ENCODE results near the gene FAF1.

The FAF1 gene

DNA sequence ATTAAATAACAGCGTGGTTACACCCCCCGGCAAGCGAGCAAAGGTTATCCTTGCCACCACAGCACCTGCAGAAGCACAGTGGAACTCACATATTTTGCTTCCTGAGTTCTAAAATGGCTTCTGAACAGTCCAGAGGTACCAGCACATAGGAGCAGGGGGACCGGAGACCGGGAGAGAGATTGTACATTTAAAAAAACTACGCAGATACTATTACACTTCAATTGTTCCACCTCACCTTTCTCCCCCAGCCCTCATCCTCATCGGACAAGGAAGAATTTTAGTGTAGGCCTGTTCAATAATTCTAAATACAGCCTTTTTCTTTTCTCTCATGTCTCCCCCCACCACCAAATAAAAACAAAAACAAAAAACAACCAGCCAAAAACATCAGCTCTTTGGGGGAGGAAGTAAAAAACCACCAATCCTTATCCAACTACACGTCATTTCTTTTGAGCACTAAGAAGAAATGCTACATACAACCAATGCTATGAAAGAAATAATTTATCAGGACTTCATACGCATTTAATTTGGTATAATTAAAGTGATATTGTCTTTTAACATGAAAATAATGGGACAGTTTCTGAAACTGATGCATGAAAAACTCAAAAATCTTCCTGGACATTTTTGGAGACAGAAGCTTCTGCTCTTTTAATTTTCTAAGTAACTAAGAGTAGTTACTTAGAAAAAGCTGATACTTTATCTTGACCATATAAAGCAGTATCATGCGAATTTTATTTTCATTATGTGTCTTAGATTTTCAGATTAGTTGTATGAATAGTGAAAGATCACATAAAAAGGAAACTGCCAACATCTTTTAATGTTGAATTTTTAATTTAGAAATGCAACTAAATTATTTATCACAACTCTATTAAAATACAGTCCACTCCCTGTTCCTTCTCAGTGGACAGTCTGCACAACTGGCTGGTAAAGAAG lies 19.1 kb upstream of the FAF1 start:
- DNase-seq (ENCODE audit: low read depth), result no peak
- H3K4me3 ChIP-seq (ENCODE audit: low read depth, low read length), result peak overlapping the region; percentile 79

DNA sequence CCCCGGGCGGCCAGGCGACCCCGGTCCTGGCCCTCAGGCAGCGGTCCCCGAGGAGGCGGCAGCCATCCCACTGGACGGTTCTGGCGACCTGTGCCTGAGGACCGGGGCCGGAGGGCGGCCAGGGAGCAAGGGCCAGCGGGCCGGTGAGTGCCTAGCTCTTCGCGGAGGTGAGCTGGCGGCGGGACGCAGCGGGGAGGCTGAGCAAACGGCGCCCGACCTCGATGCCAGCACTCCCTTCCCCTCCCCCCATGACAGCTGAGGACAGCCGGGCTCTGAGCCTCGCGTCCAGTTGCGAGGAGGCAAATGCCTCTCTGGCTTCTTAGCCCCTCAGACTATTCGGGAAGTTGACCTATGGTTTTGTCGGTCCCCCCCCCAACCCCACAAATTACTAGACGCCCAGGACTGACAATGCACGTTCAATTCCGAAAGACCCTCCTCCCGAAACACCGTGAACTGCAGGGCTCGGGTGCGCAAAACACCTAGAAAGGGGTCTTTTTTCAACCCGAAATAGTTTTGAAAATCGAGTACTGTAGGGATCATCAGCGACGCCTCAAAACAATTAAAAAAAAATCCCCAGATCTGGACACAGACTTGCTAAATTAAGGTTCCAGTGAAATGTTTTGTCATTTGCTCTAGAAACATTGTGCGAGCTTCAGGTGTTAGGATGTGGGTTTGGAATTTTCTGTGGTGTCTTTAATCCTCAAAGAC lies 18.2 kb upstream of the FAF1 start:
- H3K4me3 ChIP-seq (ENCODE audit: low read depth, low read length), result peak overlapping the region; percentile 79
- DNase-seq (ENCODE audit: low read depth), result no peak

DNA sequence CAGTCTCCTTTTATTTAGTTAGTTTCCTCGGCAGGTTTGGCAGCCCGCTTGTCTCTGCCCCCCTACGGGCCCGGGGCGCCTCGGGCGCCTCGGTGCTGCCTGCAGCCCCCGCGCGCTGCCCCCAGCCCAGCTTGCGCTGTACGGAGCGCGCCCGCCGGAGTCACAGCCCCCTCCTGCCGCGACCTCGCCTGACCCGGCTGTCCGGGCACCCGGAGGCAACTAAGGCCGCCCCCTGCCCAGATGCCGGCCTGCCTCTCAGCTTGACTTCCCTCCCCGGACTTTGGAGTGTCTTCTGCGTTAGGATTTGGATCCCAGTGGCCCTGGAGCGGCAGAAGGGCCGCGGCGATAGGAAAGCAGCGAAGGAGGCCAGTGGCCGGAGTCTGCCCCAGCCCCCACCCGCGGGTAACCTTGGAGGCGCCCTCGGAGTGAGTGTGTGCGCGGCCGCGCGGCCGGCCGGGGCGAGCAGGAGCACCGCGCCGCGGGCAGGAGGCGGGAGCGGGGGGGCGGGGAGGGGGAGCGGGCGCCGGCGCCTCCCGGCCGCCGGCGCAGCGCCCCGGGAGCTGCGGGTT lies 17.6 kb upstream of the FAF1 start:
- H3K4me3 ChIP-seq (ENCODE audit: low read depth, low read length), result peak overlapping the region; percentile 79
- no peak for DNase-seq (ENCODE audit: low read depth)

DNA sequence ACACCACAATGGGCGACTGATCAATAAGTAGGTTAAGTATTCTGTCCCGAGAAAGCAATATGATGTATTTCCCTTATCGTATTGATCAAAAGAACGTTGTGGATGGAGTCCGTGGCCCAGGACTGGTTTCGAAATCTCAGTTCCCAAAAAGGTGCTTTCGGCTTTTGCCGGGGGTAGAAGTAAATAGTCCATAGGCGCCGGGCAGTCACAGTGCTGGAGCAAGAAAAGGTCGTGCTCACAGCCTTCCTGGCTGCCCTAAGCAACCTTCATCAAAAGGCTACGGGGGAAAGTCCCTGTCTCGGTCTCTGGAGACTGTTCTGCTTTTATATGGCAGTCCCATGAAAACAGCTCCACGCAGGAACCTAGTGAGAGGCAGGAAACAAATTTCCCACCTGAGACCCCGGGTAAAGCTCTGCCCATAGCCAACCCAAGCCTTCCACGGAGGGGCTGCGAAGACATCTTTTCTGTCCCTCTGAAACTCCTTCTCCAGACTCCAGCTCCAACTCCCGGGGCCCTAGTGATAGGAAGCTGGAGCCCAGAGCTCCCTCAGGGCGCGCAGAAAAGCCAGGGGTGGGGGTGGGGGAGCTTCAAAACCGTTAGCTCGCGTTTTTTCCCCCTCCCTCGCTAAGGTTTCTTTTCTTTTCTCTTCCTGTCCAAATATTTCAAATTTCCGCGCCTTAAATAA lies 17.0 kb upstream of the FAF1 start:
- no peak for DNase-seq (ENCODE audit: low read depth)
- peak overlapping the region; percentile 79 for H3K4me3 ChIP-seq (ENCODE audit: low read depth, low read length)

DNA sequence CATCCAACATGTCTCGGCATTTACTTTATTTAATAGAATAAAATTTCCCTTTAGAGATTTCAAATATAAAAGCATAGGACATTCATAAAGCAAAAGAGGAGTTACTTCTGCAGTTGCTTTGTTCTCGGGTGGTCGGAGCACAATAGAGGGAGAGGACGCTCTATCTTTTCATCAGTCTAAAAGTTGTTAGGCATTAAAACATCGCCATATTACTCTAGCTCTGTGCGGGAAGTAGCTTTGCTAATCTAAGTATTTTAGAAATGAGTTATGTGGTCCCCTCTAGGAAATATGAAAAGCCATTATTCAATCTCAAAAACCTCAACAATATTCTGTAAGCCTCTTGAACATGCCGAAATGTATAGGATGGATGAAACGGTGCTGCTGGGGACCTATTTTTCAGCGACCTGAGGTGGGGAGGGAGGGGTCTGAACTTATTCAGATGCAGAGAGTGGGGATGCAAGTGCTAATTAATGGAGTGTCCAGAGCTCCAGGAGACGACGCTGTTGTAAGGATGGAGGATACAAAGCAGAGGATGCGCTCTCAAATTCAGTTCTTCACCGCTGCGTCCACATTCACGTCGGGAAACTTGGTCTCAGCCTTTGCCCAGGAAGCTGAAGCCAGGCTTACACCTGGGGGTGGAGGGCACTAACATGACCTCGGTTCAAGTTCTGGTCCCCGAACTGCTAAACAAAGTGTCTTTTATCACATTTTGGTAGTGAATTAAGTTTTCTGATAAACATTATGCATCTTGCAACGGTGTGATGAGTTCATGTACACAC lies 16.2 kb upstream of the FAF1 start:
- H3K4me3 ChIP-seq (ENCODE audit: low read depth, low read length), result peak overlapping the region; percentile 79
- no peak for DNase-seq (ENCODE audit: low read depth)

DNA sequence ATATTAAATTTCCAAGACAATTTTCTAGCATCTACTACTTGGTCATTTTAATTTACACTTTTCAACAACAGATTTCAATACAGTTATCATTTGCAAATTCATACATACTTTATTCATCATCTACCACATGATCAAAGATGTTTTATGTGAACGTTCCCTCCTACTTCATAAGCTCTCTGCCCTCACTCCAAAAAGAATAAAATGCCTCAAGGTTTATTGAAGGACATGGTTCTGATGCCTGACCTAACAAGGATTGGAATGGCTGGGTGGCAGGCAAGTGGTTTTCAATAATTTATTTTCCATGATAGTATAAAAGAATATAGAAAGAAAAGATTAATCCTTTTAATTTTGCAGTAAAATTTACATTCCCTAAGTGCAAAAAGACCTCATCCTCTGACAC lies 15.4 kb upstream of the FAF1 start:
- no peak overlapping the region for H3K4me3 ChIP-seq (ENCODE audit: low read depth, low read length)
- no peak for DNase-seq (ENCODE audit: low read depth)

DNA sequence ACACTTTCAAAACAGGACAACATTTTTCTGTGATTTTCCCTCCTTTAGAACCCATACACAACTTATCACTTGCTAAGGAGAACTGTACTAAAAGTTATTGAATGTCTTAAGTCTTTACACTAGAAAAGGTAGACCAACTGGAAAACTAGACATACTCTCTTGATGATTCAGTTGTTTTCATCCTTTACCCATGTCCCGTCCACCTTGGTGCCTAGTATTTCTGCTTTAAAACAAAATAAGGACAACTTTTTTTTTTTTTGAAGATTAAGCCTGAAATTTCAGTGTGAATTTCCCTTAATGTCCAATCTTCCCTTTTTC lies 14.5 kb upstream of the FAF1 start:
- no peak for DNase-seq (ENCODE audit: low read depth)
- no peak overlapping the region for H3K4me3 ChIP-seq (ENCODE audit: low read depth, low read length)

DNA sequence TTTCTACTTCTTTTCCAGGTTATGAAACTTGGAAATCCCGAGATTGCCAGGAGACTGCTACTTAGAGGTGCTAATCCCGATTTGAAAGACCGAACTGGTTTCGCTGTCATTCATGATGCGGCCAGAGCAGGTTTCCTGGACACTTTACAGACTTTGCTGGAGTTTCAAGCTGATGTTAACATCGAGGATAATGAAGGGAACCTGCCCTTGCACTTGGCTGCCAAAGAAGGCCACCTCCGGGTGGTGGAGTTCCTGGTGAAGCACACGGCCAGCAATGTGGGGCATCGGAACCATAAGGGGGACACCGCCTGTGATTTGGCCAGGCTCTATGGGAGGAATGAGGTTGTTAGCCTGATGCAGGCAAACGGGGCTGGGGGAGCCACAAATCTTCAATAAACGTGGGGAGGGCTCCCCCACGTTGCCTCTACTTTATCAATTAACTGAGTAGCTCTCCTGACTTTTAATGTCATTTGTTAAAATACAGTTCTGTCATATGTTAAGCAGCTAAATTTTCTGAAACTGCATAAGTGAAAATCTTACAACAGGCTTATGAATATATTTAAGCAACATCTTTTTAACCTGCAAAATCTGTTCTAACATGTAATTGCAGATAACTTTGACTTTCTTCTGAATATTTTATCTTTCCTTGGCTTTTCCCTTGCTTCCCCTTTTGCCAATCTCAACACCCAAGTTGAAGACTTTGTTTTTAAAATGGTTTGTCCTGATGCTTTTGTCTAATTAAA lies 14.0 kb upstream of the FAF1 start:
- no peak overlapping the region for H3K4me3 ChIP-seq (ENCODE audit: low read depth, low read length)
- DNase-seq (ENCODE audit: low read depth), result no peak

DNA sequence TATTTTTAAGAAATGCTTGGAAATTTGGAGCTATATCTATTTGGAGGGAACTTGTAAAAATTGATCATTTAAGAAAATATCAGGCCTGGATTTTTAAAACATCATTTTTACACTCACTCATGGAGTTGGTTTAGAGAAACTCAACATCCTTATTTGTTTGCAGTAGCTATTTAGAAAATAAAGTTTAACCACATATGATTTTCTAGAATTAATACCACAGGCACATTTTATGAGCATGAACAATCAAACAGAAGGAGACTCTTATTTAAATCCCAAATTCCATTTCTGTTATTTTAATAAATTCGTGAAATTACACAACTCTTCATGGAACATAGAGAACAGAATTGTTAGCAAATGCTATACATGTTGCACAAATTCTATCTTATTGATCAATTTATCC lies 13.2 kb upstream of the FAF1 start:
- no peak for DNase-seq (ENCODE audit: low read depth)
- H3K4me3 ChIP-seq (ENCODE audit: low read depth, low read length), result no peak overlapping the region

DNA sequence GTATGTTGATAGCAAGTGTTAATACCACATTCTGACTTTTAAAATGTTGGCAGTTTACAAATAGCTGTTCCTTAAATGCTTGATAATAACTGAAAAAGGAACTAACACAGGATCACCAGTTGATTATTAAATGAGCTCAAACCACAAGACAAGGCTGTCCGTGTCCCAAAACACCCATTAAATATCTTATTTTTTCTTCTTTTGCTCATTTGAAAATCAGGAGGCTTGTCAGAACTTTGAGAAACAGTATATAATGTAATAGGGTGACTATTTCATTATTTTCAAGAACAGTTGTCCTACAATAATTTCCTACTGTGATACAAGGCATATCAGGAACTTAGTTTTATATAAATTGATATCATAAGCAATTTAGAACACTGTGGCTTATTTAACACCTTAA lies 12.7 kb upstream of the FAF1 start:
- DNase-seq (ENCODE audit: low read depth), result no peak
- H3K4me3 ChIP-seq (ENCODE audit: low read depth, low read length), result no peak overlapping the region

DNA sequence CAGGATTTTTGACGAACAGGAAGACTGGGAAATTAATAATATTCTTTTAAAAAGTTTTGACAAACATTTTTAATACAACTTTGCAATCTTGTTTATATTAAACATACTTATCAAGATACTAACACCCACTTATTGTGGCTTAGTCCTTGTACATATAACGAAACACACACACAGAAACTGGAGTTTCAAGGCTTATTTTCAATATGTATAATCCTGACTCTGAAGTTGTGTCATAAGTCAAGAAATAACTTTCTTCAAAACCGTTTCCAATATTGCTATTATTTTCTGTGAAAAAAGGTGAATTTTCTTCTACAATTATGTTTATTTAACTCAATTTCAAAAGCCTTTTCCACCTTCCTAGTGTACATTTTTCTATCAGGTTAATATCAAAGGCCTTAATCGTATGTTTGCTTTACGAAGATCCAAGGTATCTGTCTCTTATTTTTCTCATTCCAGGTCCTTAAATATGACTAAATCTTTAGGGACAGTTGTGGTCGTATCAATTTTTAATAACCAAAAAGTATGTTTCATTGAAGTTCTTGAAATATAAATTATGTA lies 11.8 kb upstream of the FAF1 start:
- H3K4me3 ChIP-seq (ENCODE audit: low read depth, low read length), result no peak overlapping the region
- no peak for DNase-seq (ENCODE audit: low read depth)

DNA sequence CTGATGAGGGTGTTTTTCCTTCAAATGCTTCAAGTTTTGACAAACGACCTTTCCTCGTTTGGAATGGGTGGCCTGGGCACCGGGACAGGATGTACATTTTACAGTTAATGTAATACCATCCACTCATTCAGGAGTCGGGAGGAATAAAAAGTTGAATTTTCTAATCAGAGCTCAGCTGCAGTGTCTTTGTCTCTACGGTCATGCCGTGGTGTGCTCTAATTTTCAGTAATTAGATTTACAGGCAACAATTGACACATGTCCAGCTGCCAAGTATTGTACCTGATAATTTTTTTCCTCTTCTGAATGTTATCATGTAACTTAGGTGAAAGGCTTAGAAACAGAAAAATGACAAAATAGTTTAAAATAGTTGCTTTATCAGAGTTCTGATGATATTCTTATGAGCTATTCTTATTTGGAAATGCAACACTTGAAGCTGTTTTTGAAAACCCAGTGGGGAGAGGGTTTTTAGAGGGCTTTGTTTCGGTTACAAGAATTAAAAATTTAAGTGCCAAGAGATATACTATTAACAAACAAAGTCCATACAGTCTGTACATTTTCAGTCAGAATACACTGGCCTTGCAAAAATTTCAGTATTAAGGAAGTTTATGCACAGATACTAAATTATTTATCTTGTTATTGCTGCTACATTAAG lies 11.0 kb upstream of the FAF1 start:
- DNase-seq (ENCODE audit: low read depth), result no peak
- H3K4me3 ChIP-seq (ENCODE audit: low read depth, low read length), result peak overlapping the region; percentile 90

DNA sequence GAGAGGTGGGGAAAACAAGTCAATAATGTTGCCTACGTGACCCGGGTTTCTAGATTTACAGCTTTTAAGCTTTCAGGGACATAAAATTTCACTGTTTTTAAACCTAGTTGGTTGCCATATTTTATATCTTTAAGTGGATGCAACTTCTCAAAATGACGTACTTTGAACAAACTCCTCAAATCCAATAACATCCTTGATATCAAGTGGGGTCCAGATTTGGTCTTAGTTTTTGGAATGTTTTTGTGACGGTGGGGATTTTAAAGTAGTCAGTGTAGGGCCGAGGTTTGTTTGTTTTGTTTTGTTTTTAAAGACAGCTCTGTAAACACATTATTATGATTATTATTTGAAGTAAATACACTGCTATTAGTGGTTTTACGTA lies 10.4 kb upstream of the FAF1 start:
- peak overlapping the region; percentile 90 for H3K4me3 ChIP-seq (ENCODE audit: low read depth, low read length)
- no peak for DNase-seq (ENCODE audit: low read depth)

DNA sequence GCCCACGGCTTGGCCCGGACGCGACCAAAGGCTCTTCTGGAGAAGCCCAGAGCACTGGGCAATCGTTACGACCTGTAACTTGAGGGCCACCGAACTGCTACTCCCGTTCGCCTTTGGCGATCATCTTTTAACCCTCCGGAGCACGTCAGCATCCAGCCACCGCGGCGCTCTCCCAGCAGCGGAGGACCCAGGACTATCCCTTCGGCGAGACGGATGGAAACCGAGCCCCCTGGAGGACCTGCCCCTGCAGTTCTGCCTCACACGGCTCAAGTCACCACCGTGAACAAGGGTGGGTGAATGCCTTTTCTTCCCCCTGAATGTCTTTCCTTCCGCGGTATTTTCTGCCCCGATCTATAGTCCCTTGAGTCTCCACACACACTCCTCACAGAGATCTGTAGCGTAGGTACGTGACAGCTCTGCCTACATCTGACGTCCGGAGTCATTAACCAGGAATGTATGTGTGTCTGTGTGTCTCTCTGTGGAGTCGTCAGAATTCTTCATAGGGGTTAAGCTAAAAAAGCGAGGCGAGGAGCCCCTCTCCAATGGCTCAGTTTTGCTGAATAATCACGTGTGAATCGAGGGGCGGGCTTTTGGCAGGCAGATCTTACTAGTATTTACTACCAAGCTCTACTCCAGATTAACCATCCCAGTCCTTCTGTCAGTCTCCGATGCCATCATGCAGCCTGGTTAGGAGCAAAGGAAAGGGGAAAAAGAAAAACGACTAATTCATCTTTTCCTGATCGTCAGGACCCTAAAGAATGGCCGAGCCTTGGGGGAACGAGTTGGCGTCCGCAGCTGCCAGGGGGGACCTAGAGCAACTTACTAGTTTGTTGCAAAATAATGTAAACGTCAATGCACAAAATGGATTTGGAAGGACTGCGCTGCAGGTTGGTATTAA lies 9.8 kb upstream of the FAF1 start, which contains the start of gene CDKN2C:
TSS of gene CDKN2C (plus strand) at position 635 of the 898 bp plus-strand sequence. CDS start at position 759, 124 bp downstream.
- peak within 1 kb of the TSS; percentile 90 for H3K4me3 ChIP-seq (ENCODE audit: low read depth, low read length)
- peak; percentile 60 for DNase-seq (ENCODE audit: low read depth)

DNA sequence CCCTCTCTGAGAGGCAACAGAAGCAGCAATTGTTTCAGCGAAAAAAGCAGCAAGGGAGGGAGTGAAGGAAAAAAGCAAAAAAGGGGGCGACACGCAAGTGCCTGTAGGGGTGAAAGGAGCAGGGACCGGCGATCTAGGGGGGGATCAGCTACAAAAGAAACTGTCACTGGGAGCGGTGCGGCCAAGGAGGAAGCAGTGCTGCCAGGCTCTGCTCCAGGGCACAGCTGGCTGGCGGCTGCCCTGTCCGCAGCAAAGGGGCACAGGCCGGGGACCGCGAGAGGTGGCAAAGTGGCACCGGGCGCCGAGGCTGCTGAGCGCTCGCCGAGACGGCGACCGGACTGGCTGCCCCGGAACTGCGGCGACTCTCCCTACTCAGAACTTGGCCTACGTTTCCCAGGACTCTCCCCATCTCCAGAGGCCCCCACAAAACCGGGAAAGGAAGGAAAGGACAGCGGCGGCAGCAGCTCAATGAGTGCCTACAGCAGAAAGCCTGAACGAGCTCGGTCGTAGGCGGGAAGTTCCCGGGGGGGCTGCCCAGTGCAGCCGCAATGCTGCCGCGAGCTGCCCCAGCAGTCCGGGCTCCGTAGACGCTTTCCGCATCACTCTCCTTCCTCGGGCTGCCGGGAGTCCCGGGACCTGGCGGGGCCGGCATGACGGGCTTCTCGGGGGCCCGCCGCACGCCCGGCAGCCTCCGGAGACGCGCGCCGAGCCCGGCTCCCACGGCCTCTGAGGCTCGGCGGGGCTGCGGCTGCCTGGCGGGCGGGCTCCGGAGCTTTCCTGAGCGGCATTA lies 8.9 kb upstream of the FAF1 start:
- DNase-seq (ENCODE audit: low read depth), result no peak
- H3K4me3 ChIP-seq (ENCODE audit: low read depth, low read length), result peak overlapping the region; percentile 90

DNA sequence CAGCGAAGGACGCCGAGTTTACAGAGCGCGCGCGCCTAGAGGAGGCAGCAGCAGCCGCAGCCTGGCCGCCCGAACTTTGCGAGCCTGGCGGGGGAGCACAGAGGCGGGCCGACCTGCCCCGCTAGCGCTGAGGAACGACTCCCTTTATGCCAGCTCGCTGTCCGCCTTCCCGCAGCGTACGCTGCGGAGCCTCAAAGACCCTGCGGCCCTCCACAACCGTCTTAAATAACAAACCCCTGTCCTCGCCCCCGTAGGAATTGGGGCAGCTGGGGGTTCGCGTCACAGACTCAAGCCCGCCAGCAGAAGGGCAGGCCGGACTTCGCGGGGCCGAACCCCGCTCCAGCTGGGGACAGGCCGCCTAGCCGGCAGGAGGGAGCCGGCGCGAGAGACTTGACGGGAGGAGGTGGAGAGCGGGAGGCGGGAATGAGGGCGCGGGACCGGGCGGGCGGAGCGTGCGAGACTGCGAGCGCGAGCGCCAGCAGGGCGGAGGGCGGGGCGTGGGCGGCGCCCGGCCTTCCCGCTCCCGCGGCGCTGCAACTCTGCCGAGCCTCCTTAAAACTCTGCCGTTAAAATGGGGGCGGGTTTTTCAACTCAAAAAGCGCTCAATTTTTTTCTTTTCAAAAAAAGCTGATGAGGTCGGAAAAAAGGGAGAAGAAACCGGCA lies 8.2 kb upstream of the FAF1 start:
- peak; percentile 74 for DNase-seq (ENCODE audit: low read depth)
- H3K4me3 ChIP-seq (ENCODE audit: low read depth, low read length), result peak overlapping the region; percentile 90

All from skeletal muscle cell (primary cell).